Measurements from ENCODE around the gene STAG1.
"Not testable (repeated sequence)": the region's sequence is repeated elsewhere in the genome, so short reads cannot be mapped to it uniquely, and the experiment has no call there.

Gene STAG1

GRCh38 chr3:136752172-136752421, at the start of gene STAG1:
STAG1 (minus strand) TSS chr3:136752378; CDS start chr3:136630898, 121,480 bp downstream.
- DNase-seq: no peak

- not testable (repeated sequence) for DNase-seq
These were observed 49.0 kb upstream of the STAG1 start for GRCh38 chr3:136801146-136801545.

- DNase-seq: no peak
These were observed 40.6 kb upstream of the STAG1 start for GRCh38 chr3:136792556-136793330.

- DNase-seq: no peak
These were observed 38.6 kb upstream of the STAG1 start for GRCh38 chr3:136790786-136791185.

- no peak for DNase-seq
These were observed 37.8 kb upstream of the STAG1 start for GRCh38 chr3:136789976-136790375.

- DNase-seq: no peak
These were observed 36.0 kb upstream of the STAG1 start for GRCh38 chr3:136788154-136788553.

GRCh38 chr3:136787349-136787748, 35.2 kb upstream of the STAG1 start:
- no peak for DNase-seq

- DNase-seq: no peak
These were observed 31.6 kb upstream of the STAG1 start for GRCh38 chr3:136783708-136784191.

GRCh38 chr3:136780741-136781140, 28.6 kb upstream of the STAG1 start:
- no peak for DNase-seq

GRCh38 chr3:136778865-136779264, 26.7 kb upstream of the STAG1 start:
- DNase-seq: no peak

GRCh38 chr3:136772709-136773108, 20.5 kb upstream of the STAG1 start:
- no peak for DNase-seq

- DNase-seq: not testable (repeated sequence)
These were observed 6.3 kb upstream of the STAG1 start for GRCh38 chr3:136758160-136759102.

- DNase-seq: no peak
These were observed 3.0 kb upstream of the STAG1 start for GRCh38 chr3:136755192-136755591.

- no peak for DNase-seq
These were observed 1.3 kb upstream of the STAG1 start for GRCh38 chr3:136753326-136753939.

GRCh38 chr3:136752422-136753325, 496 bp upstream of the STAG1 start:
- peak; percentile 99 for DNase-seq

GRCh38 chr3:136751316-136752171, 634 bp downstream of the STAG1 start:
- peak; percentile 65 for DNase-seq

- DNase-seq: no peak
These were observed 1.3 kb downstream of the STAG1 start for GRCh38 chr3:136750897-136751315.

GRCh38 chr3:136750209-136750896, 1.8 kb downstream of the STAG1 start:
- DNase-seq: no peak

- not testable (repeated sequence) for DNase-seq
These were observed 2.6 kb downstream of the STAG1 start for GRCh38 chr3:136749602-136750001.

- DNase-seq: no peak
These were observed 3.1 kb downstream of the STAG1 start for GRCh38 chr3:136749091-136749490.

GRCh38 chr3:136745916-136746315, 6.3 kb downstream of the STAG1 start:
- DNase-seq: no peak
